K562 (cell line): Measurements from ENCODE around the gene FKRP. TPM values are rescaled to one million over a fixed set of nuclear protein-coding genes. Genes with fewer than 3 reads are reported as not detected.

Experiments used
- CTBP1 ChIP-seq: fragments of 450-650 bp; IDR thresholded peaks from 2 replicates; pipeline ENCODE4 v1.6.1; 2016; ENCODE audit warnings: borderline replicate concordance
- E2F3 ChIP-seq: fragments of 250-450 bp; sonication (Bioruptor Pico); IDR thresholded peaks from 2 replicates; pipeline ENCODE4 v1.4.0; 2020; ENCODE audit warnings: mild to moderate bottlenecking
- ELF1 ChIP-seq: fragments of 200-800 bp; sonication (Bioruptor generic); IDR thresholded peaks from 2 replicates; pipeline ENCODE4 v1.6.1; 2016; ENCODE audit warnings: missing genetic modification characterization, missing compliant biosample characterization
- ELK3 ChIP-seq: fragments of 450-650 bp; formaldehyde crosslinking; IDR thresholded peaks from 2 replicates; pipeline ENCODE4 v1.4.0; 2020; ENCODE audit warnings: mild to moderate bottlenecking
- GABPA ChIP-seq: fragments of 200-800 bp; sonication (Bioruptor generic); conservative IDR thresholded peaks from 2 replicates; pipeline ENCODE4 v1.6.1; 2016; ENCODE audit warnings: low read depth, missing genetic modification characterization, missing compliant biosample characterization
- GABPB1 ChIP-seq: sonication (generic); formaldehyde crosslinking; IDR thresholded peaks from 2 replicates; pipeline ENCODE4 v1.8.0; 2022; ENCODE audit warnings: mild to moderate bottlenecking, missing genetic modification reagents
- HMGN3 ChIP-seq: IDR thresholded peaks from 2 replicates; pipeline ENCODE4 v1.6.1; 2011; ENCODE audit warnings: borderline replicate concordance, low read depth, mild to moderate bottlenecking, mixed read lengths, low read length; ENCODE audit not compliant: insufficient read length; ENCODE audit errors: extremely low read depth
- KLF13 ChIP-seq: fragments of 450-650 bp; IDR thresholded peaks from 2 replicates; pipeline ENCODE4 v1.6.1; 2016; ENCODE audit warnings: missing genetic modification characterization, low read depth, mild to moderate bottlenecking, missing compliant biosample characterization, moderate library complexity, borderline replicate concordance
- MEIS2 ChIP-seq: fragments of 450-650 bp; IDR thresholded peaks from 2 replicates; pipeline ENCODE4 v1.6.1; 2014; ENCODE audit warnings: mild to moderate bottlenecking; ENCODE audit not compliant: partially characterized antibody
- PML ChIP-seq: IDR thresholded peaks from 2 replicates; pipeline ENCODE4 v1.6.1; 2012; ENCODE audit warnings: low read length, inconsistent platforms
- POLR2AphosphoS5 ChIP-seq: IDR thresholded peaks from 2 replicates; pipeline ENCODE4 v1.6.1; 2011; ENCODE audit warnings: mild to moderate bottlenecking, low read depth, low read length, moderate library complexity; ENCODE audit not compliant: control insufficient read depth, insufficient read depth
- POLR2B ChIP-seq: fragments of 450-650 bp; IDR thresholded peaks from 2 replicates; pipeline ENCODE4 v1.6.1; 2018; ENCODE audit warnings: low read depth; ENCODE audit not compliant: partially characterized antibody
- SPI1 ChIP-seq: IDR thresholded peaks from 2 replicates; pipeline ENCODE4 v1.6.1; 2011; ENCODE audit warnings: low read depth, low read length, control low read depth, borderline replicate concordance
- TAF7 ChIP-seq: fragments of 450-650 bp; IDR thresholded peaks from 2 replicates; pipeline ENCODE4 v1.6.1; 2016; ENCODE audit warnings: missing genetic modification characterization, missing compliant biosample characterization
- TCF15 ChIP-seq: fragments of 250-450 bp; sonication (Bioruptor Pico); IDR thresholded peaks from 2 replicates; pipeline ENCODE4 v1.8.0; 2022; ENCODE audit warnings: moderate library complexity, mild to moderate bottlenecking, inconsistent platforms
- ZNF699 ChIP-seq: fragments of 250-450 bp; sonication (Bioruptor Pico); IDR thresholded peaks from 2 replicates; pipeline ENCODE4 v1.8.0; 2021; ENCODE audit warnings: mild to moderate bottlenecking, moderate library complexity; ENCODE audit not compliant: insufficient replicate concordance
- ZSCAN32 ChIP-seq: fragments of 450-650 bp; formaldehyde crosslinking; IDR thresholded peaks from 2 replicates; pipeline ENCODE4 v1.4.0; 2020; ENCODE audit warnings: mild to moderate bottlenecking, moderate library complexity
- polyA plus RNA-seq, 8 experiments: library from polyadenylated mRNA; depleted of rRNA in 4 of 8; stranded (reverse) in 5 of 8; unstranded in 3 of 8; fragments of >200 nt; fragmentation: Nextera tagmentation in 2 of 8; fragmentation: Illumina TruSeq in 1 of 8; extraction: Ambion mirVana in 2 of 8; extraction: Trizol in 1 of 8; gene quantifications; 2 replicates each; pipeline versions ENCODE4 v1.2.1 to v1.2.3, GENCODE V29; 2011 to 2014; ENCODE audit warnings: inconsistent platforms in 1 of 8, missing spikeins in 1 of 8
- total RNA-seq, 7 experiments: library from RNA; depleted of rRNA in 6 of 7; stranded (reverse); fragments of >200 nt in 6 of 7; fragmentation: Illumina TruSeq in 2 of 7; extraction: Trizol in 2 of 7; gene quantifications; 2 replicates each; pipeline versions ENCODE4 v1.2.1 to v1.2.3, GENCODE V29; 2011 to 2021; ENCODE audit warnings: low replicate concordance in 1 of 7
- TF ChIP-seq, protein P1 (sequence below): IDR thresholded peaks from 2 replicates; pipeline ENCODE4 v1.6.1; 2011; ENCODE audit not compliant: insufficient read length; ENCODE audit errors: extremely low read depth
- TF ChIP-seq, protein P2 (sequence below), 2 experiments: fragments of 150-350 bp in 1 of 2; IDR thresholded peaks; 2 replicates each; pipeline ENCODE4 v1.6.1; 2012 to 2016; ENCODE audit warnings: low read depth in 2 of 2, low read length in 2 of 2, mild to moderate bottlenecking in 1 of 2, moderate library complexity in 1 of 2
- TF ChIP-seq, protein P3 (sequence below): fragments of 450-650 bp; IDR thresholded peaks from 2 replicates; pipeline ENCODE4 v1.6.1; 2016; ENCODE audit warnings: antibody characterized with exemption

Gene FKRP
- total and polyA plus RNA-seq, 9 of the 15 experiments (the other 6 are each of a cell fraction or from before 2014, with no cell fraction given), result 0.68 to 16.1 (median 6.5) TPM

- TF ChIP-seq MEIS2 (peak; percentile 57), E2F3 (CRISPR knock-in tag) (peak; percentile 95), SPI1 (0 out of 2 replicates have a peak, but pooled peaks have one; percentile 18), ELK3 (CRISPR knock-in tag) (no peak), GABPB1 (CRISPR knock-in tag) (peak; percentile 83), ZNF699 (CRISPR knock-in tag) (no peak), TCF15 (no peak), POLR2B (peak; percentile 99), HMGN3 (peak; percentile 78), CTBP1 (peak; percentile 72; the same call in 1 of the 2 replicates), PML (peak; percentile 95), ELF1 (tag) (peak; percentile 87), POLR2AphosphoS5 (peak; percentile 99), ZSCAN32 (CRISPR knock-in tag) (no peak), GABPA (tag) (peak; percentile 73), TAF7 (tag) (peak; percentile 98), KLF13 (tag) (peak; percentile 43; the same call in 1 of the 2 replicates)
- TF ChIP-seq, protein P1, sequence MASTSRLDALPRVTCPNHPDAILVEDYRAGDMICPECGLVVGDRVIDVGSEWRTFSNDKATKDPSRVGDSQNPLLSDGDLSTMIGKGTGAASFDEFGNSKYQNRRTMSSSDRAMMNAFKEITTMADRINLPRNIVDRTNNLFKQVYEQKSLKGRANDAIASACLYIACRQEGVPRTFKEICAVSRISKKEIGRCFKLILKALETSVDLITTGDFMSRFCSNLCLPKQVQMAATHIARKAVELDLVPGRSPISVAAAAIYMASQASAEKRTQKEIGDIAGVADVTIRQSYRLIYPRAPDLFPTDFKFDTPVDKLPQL, result peak; percentile 66
- TF ChIP-seq, protein P2, sequence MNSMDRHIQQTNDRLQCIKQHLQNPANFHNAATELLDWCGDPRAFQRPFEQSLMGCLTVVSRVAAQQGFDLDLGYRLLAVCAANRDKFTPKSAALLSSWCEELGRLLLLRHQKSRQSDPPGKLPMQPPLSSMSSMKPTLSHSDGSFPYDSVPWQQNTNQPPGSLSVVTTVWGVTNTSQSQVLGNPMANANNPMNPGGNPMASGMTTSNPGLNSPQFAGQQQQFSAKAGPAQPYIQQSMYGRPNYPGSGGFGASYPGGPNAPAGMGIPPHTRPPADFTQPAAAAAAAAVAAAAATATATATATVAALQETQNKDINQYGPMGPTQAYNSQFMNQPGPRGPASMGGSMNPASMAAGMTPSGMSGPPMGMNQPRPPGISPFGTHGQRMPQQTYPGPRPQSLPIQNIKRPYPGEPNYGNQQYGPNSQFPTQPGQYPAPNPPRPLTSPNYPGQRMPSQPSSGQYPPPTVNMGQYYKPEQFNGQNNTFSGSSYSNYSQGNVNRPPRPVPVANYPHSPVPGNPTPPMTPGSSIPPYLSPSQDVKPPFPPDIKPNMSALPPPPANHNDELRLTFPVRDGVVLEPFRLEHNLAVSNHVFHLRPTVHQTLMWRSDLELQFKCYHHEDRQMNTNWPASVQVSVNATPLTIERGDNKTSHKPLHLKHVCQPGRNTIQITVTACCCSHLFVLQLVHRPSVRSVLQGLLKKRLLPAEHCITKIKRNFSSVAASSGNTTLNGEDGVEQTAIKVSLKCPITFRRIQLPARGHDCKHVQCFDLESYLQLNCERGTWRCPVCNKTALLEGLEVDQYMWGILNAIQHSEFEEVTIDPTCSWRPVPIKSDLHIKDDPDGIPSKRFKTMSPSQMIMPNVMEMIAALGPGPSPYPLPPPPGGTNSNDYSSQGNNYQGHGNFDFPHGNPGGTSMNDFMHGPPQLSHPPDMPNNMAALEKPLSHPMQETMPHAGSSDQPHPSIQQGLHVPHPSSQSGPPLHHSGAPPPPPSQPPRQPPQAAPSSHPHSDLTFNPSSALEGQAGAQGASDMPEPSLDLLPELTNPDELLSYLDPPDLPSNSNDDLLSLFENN (IDR thresholded peaks at IDR 0.05; ENCODE audit: low read depth in 2 of 2, low read length in 2 of 2), result peak in 1 of 2 experiments; percentile 89; a peak in 1 of 4 replicates
- TF ChIP-seq, protein P3, sequence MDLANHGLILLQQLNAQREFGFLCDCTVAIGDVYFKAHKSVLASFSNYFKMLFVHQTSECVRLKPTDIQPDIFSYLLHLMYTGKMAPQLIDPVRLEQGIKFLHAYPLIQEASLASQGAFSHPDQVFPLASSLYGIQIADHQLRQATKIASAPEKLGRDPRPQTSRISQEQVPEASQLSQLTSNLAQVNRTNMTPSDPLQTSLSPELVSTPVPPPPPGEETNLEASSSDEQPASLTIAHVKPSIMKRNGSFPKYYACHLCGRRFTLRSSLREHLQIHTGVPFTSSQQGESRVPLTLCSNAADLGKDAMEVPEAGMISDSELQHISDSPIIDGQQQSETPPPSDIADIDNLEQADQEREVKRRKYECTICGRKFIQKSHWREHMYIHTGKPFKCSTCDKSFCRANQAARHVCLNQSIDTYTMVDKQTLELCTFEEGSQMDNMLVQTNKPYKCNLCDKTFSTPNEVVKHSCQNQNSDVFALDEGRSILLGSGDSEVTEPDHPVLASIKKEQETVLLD, result 0 out of 2 replicates have a peak, but pooled peaks have one; percentile 44
These were observed 42.6 kb downstream of the FKRP start, which contains the start of gene SLC1A5 (continued) for GRCh38 chr19:46788262-46788967.
